ENCODE results near the gene SAT1.
"Not testable (repeated sequence)": the region's sequence is repeated elsewhere in the genome, so short reads cannot be mapped to it uniquely, and the experiment has no call there.

The SAT1 gene

GRCh38 chrX:23782863-23783588 lies at the start of gene SAT1:
Gene SAT1, plus strand, starts transcription at chrX:23783173. Its CDS starts 179 bp downstream, at chrX:23783352.
- peak; percentile 86 for DNase-seq (ENCODE audit: low read depth)

- no peak for DNase-seq (ENCODE audit: low read depth)
These were observed 46.9 kb upstream of the SAT1 start for GRCh38 chrX:23736030-23736429.

GRCh38 chrX:23737413-23737812 lies 45.6 kb upstream of the SAT1 start:
- no peak for DNase-seq (ENCODE audit: low read depth)

- no peak for DNase-seq (ENCODE audit: low read depth)
These were observed 40.7 kb upstream of the SAT1 start for GRCh38 chrX:23742174-23742696.

DNA sequence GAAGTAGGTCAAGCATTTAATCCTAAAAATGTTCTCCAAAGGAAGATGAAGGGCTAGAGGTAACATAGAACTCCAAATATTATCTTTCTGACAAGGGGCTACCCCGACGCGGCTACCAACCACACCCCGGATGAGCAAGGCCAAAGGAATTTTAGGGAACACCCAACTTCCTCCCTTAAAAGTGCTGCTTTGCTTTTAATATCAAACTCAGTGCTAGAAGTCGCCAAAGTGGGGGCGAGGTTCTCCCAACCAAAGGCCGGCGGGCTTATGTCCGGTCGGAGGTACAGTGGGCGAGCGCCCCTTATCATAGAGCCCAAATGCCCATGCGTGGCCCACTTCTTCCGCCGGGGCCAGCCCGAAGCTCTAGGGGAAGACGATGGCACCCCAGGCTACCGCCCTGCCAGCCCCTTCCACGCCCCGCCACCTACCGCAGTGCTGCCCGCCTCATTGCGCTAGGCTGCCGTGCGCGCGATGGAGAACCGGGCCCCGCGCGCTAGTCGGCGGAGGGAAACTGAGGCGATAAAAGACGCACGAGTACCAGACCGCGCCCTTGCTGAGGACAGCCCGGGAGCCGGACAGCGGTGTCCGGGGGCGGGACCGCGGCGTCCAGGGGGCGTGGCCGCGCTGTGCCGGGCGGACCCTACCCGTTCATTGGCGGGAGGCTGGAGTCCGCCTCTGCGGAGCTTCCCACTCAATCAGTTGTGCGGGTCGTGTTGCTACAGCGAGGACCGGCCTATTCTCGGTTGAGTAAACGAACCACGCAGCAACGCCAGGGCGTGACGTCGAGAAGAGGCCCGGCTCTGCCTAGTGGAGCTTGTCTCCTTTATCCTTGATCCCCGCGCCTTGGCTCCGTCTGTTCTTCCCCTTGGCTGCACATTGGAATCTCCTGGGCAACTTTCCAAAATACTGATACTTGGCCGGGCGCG lies 40.0 kb upstream of the SAT1 start, which contains the start of gene ACOT9:
ACOT9 (minus strand) TSS at position 580 of the 926 bp plus-strand sequence; CDS start at position 448, 132 bp downstream.
- peak; percentile 53 for DNase-seq (ENCODE audit: low read depth)

GRCh38 chrX:23743623-23743971 lies 39.4 kb upstream of the SAT1 start:
- DNase-seq (ENCODE audit: low read depth) = not testable (repeated sequence)

DNA sequence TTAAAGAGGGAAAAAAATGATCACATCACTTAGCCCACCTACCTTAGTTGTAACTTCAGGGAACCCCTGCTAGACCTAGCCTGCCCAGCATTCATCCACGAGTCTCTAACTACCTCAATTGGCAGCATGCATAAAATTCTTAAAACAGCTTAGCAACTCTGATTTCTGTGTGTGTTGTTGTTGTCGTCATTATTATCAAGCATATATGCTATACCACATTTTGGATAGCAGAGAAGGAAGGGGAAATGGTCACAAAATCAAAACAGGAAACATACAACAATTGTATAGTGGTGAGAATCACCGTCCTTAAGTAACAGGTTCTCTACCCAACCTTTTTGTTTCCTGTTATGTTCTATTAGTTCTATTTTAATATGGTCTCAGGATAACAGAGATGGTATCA lies 37.2 kb upstream of the SAT1 start:
- no peak for DNase-seq (ENCODE audit: low read depth)

GRCh38 chrX:23749129-23749528 lies 33.8 kb upstream of the SAT1 start:
- no peak for DNase-seq (ENCODE audit: low read depth)

DNA sequence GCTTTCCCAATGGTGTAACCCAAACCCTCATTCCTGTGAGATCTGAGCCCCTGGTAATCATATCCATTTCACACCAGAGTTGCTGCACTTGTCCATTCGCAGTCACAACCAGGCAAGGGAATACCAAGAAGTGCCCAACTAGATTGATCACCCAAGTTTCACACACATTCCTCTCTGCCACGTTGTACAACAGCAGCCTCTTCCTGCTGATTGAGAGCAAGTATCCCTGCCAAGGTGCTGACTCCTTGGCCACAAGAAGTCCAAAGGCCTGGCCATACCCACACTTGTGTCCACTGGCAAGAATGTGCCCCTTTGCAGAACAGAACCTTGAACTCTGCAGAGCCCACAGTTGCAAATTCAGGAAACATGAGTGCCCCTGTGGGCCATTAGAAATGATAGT lies 33.4 kb upstream of the SAT1 start:
- no peak for DNase-seq (ENCODE audit: low read depth)

- DNase-seq (ENCODE audit: low read depth) = no peak
These were observed 30.1 kb upstream of the SAT1 start for GRCh38 chrX:23752740-23753415.

GRCh38 chrX:23754664-23755063 lies 28.3 kb upstream of the SAT1 start:
- no peak for DNase-seq (ENCODE audit: low read depth)

DNA sequence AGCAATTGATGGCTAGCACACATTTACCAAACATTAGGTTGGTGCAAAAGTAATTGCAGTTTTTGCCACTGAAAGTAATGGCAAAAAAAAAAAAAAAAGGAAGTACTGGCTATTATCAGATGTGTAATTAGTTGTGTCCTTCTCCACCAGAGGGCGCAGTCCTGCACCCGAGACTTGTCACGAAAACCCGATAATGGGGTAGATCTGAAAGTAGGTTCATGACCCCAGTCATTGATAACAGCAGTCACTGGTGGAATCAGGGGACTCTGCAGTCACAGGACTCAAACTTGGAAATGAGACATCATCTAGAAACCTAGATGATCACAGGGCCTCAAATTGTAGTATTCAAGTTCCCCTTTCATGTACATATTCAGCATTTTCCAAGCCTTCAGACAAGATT lies 26.8 kb upstream of the SAT1 start:
- DNase-seq (ENCODE audit: low read depth) = peak; percentile 45

DNA sequence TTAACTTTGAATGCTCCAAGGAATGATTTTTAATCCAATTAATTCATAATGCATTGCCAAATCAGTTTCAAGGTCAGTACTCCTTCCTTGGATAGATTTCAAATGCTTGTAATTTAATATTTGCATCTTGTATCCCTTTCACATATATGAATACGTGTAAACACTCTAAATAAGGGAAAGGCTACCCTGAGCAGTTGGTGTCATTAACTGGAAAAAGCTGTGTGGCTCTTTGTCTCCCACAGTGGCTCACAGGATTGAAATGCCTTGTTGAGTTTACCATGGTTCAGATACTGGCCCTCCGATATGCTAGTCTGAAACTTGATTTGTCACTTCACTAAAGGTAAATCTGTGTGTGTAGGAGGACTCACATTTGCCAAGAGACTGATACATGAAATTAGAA lies 23.2 kb upstream of the SAT1 start:
- DNase-seq (ENCODE audit: low read depth) = no peak

GRCh38 chrX:23764188-23764984 lies 18.6 kb upstream of the SAT1 start:
- no peak for DNase-seq (ENCODE audit: low read depth)

- DNase-seq (ENCODE audit: low read depth) = no peak
These were observed 17.5 kb upstream of the SAT1 start for GRCh38 chrX:23765449-23765848.

- DNase-seq (ENCODE audit: low read depth) = no peak
These were observed 17.1 kb upstream of the SAT1 start for GRCh38 chrX:23765868-23766267.

- DNase-seq (ENCODE audit: low read depth) = no peak
These were observed 16.1 kb upstream of the SAT1 start for GRCh38 chrX:23766650-23767551.

DNA sequence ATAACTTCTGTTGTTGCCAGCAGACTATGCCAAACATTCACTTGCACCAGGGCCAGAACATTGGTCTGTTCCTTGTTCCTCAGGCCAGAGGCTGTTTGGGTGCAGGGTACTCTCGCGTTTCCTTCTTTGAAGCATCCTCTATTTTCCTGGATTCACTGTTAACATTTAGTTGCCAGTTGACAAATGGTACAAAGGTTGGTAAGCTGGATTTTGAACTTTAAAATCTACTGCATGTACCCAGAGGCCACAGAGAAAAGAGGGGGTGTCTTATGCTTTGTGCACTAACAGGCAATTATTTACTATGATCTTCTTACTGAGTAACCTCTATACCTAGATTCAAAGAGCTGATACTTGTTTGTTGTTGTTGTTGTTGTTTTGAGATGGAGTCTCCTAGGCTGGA lies 12.8 kb upstream of the SAT1 start:
- DNase-seq (ENCODE audit: low read depth) = no peak

DNA sequence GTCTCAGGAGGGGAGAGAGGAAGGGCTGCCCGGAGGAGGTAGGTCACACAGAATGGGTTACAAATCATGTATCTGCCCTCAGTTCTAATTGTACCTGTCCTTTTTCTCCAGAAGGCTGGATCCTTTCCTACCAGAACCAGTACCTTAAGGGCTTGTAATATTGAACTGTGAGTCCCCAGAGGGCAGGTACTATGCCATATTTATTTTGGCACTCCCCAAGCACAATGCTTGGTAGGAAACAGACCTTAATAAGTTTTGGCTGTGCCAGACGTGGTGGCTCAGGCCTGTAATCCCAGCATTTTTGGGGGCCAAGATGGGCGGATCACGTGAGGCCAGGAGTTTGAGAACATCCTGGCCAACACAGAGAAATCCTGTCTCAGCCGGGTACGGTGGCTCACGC lies 11.9 kb upstream of the SAT1 start:
- DNase-seq (ENCODE audit: low read depth) = not testable (repeated sequence)

- no peak for DNase-seq (ENCODE audit: low read depth)
These were observed 9.3 kb upstream of the SAT1 start for GRCh38 chrX:23773601-23774175.
